Stimulated activated CD4-positive, alpha-beta T cell treated with anti-CD3 and anti-CD28 coated beads, Interleukin-4, amount 100 ng/mL, for 48 hours (primary cell): Measurements from ENCODE around the gene PHKG1.
"Not testable (repeated sequence)": the region's sequence is repeated elsewhere in the genome, so short reads cannot be mapped to it uniquely, and the experiment has no call there.

ENCODE experiments used
- DNase-seq, 2 donors: peaks; one replicate each; pipeline ENCODE4 v3.0.0-alpha.2; 2020; ENCODE audit warnings: low read depth in 2 of 2

Gene PHKG1

GRCh38 chr7:56092789-56093531, at the start of gene PHKG1:
PHKG1 (minus strand) TSS chr7:56092952; CDS start chr7:56088941, 4,011 bp downstream.
- no peak for DNase-seq

GRCh38 chr7:56131062-56131461, 38.3 kb upstream of the PHKG1 start:
- not testable (repeated sequence) for DNase-seq

GRCh38 chr7:56127241-56127975, 34.7 kb upstream of the PHKG1 start:
- no peak for DNase-seq

- DNase-seq = no peak
These were observed 33.1 kb upstream of the PHKG1 start for GRCh38 chr7:56125831-56126230.

- DNase-seq = no peak
These were observed 32.2 kb upstream of the PHKG1 start for GRCh38 chr7:56124981-56125380.

- no peak for DNase-seq
These were observed 28.7 kb upstream of the PHKG1 start for GRCh38 chr7:56121440-56121839.

GRCh38 chr7:56115852-56116538, 23.2 kb upstream of the PHKG1 start, which contains the start of gene NUPR2:
NUPR2 (minus strand) TSS chr7:56116417; CDS start chr7:56116314, 103 bp downstream.
- DNase-seq = no peak

- DNase-seq = not testable (repeated sequence)
These were observed 19.5 kb upstream of the PHKG1 start for GRCh38 chr7:56112244-56112643.

GRCh38 chr7:56110611-56111010, 17.9 kb upstream of the PHKG1 start:
- DNase-seq = no peak

GRCh38 chr7:56107954-56108258, 15.2 kb upstream of the PHKG1 start:
- no peak for DNase-seq

- DNase-seq = peak; percentile 79 to 92
These were observed 13.6 kb upstream of the PHKG1 start, which contains the start of gene CHCHD2 for GRCh38 chr7:56106108-56107073. CHCHD2 (minus strand) TSS chr7:56106476; CDS start chr7:56106413, 63 bp downstream.

GRCh38 chr7:56105508-56105907, 12.8 kb upstream of the PHKG1 start:
- DNase-seq = peak in 1 of 2 donors; percentile 15

- DNase-seq = not testable (repeated sequence)
These were observed 11.4 kb upstream of the PHKG1 start for GRCh38 chr7:56104138-56104537.

GRCh38 chr7:56099653-56100052, 6.9 kb upstream of the PHKG1 start:
- DNase-seq = no peak

GRCh38 chr7:56098187-56099008, 5.6 kb upstream of the PHKG1 start:
- not testable (repeated sequence) for DNase-seq

- no peak for DNase-seq
These were observed 4.9 kb upstream of the PHKG1 start for GRCh38 chr7:56097700-56098099.

- not testable (repeated sequence) for DNase-seq
These were observed 364 bp downstream of the PHKG1 start for GRCh38 chr7:56092388-56092787.

GRCh38 chr7:56091591-56091990, 1.2 kb downstream of the PHKG1 start:
- no peak for DNase-seq

- no peak for DNase-seq
These were observed 5.3 kb downstream of the PHKG1 start for GRCh38 chr7:56087445-56087844.

- DNase-seq = no peak
These were observed 6.0 kb downstream of the PHKG1 start for GRCh38 chr7:56086761-56087160.
